GM21619 (cell line): Measurements from ENCODE around the gene PPP2R5A.

Experiments used
- ATAC-seq: cut with Tn5 transposase; IDR thresholded peaks from one replicate; pipeline ENCODE4 v1.9.1; 2021; ENCODE audit not compliant: unreplicated experiment

PPP2R5A gene

DNA sequence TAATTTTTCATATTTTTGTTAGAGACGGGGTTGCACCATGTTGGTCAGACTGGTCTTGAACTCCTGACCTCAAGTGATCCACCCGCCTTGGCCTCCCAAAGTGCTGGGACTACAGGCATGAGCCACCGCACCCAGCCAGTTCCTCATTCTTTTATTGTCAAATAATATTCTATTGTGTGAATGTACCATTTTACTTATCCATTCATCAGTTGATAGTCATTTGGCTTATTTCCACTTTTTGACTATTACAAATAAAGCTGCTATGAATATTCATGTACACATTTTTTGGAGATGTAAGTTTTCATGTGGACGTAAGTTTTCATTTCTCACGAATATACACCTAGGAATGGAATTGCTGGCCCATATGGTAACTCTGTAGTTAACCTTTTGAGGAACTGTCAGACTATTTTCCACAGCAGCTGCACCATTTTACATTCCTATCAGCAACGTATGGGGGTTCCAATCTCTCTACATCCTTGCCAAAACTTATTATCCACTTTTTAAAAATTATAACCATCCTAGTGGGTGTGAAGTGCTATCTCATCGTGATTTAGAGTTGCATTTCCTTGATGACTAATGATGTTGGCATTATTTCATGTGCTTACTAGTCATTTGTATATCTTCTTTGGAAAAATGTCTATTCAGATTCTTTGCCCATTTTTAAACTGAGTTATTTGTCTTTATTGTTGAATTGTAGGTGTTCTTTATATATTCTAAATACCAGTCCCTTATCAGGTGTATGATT is 116.8 kb downstream of the PPP2R5A start:
- ATAC-seq: no peak

DNA sequence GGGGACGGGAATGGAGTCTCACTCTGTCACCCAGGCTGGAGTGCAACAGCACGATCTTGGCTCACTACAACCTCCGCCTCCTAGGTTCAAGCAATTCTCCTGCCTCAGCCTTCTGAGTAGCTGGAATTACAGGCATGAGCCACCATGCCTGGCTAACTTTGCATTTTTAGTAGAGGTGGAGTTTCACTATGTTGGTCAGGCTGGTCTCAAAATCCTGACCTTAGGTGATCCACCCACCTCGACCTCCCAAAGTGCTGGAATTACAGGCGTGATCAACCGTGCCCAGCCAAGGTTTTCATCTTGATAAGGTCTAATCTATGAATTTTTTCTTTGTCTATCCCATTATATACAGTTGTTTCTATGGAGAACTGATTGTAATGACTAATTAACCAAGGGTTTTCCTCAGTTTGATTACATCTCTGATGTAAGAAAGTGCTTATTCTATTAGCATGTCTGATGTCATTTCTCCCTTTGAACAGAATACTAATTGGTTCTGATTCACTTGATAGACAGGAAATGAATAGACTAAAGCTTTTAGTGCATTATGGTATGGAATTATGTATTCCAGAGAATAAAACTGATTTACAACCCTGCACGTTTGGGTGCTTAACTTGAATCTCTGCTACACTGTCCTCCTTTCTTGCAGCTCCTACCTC is 117.6 kb downstream of the PPP2R5A start:
- ATAC-seq: no peak

DNA sequence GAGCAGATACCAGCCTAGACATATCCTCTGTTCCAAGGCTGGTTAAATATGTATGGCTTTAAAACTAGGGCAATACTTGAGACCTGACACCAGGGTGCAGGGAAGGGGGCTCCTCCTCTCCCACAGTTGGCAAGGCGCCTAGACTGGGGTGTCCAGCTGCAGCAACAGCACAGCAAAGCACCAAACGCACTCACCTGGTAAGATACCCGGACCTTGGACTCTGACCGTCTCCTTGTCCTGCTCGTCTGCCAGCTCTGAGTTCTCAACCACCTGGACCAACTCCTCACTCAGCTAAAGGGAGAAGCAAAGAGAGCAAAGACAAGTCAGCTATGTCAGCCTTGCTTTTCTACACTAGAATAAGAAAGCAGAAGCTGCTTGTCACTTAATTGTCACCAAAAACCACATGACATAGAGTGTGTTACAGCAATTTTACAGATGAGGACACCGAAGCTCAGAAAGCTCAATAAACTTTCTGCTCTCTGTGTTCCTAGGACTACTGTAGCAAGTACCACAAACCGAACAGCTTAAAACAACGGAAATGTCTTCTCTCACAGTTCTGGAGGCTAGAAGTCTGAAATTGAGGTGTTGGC is 125.1 kb downstream of the PPP2R5A start:
- ATAC-seq: no peak
